Frontal cortex (tissue), 4 donors: ENCODE measurements around the gene SCLY. TPM values are rescaled to one million over a fixed set of nuclear protein-coding genes. Genes with fewer than 3 reads are reported as not detected.

Source experiments
- DNase-seq, 2 donors: peaks; one replicate each; pipeline ENCODE4 v3.0.0; 2012; ENCODE audit warnings: low spot score in 2 of 2
- FAIRE-seq: peaks from 2 replicates; lab custom pipeline; 2012; peaks lifted over from hg19 to GRCh38; lab: Jason Lieb, UNC
- total RNA-seq: library from RNA; depleted of rRNA; stranded (reverse); fragments of >200 nt; gene quantifications from one replicate; pipeline ENCODE4 v1.2.3, GENCODE V29; 2014
- donor health status: control.
- donor health status: control.
- donor health status: control.

Gene SCLY
- total RNA-seq, 1 donor from 2014 or later: 11.8 TPM

DNA sequence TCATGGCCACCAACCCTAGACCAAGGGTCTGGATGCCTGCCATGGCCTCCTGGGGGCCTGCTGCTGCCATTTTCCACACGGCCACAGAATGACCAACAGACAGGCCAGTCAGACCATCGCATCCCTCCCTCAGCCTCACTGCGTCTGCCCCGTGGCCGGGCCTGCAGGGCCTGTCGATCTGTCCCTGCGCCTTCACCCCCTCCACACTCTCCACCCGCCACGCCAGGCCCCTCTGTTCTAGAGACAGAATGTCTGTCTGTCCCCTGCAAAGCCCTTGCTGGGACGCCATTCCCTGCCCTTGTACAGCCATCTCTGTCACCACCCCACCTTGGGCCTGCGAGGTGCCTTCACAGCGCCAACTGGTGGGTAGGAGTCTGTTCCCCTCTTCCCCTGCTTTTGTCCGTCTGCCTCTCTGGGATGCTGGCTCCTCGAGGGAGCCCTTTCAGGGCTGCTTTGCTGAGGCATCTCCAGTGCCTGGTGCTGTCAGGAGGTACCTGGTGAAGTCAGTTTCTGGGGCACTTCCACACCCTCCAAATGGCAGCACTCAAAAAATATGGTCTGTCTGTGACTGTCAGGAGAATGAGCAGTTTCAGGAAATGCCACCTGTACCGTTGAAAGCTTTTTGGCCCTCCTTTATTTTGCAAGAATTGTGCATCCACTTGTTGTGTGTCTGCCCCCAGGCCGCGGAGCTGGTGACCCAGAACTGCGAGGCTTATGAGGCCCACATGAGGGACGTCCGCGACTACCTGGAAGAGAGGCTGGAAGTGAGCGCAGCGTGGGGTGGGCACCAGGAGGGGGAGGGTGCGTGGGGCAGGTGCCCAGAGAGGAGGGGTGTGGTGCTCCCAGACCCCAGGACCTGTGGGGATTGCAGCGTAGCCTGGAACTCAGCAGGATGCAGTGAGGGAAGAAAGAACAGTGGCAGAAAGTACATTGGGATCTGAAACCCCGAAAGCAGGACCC, 32.7 kb downstream of the SCLY start:
- FAIRE-seq (no peak), DNase-seq (no peak)

DNA sequence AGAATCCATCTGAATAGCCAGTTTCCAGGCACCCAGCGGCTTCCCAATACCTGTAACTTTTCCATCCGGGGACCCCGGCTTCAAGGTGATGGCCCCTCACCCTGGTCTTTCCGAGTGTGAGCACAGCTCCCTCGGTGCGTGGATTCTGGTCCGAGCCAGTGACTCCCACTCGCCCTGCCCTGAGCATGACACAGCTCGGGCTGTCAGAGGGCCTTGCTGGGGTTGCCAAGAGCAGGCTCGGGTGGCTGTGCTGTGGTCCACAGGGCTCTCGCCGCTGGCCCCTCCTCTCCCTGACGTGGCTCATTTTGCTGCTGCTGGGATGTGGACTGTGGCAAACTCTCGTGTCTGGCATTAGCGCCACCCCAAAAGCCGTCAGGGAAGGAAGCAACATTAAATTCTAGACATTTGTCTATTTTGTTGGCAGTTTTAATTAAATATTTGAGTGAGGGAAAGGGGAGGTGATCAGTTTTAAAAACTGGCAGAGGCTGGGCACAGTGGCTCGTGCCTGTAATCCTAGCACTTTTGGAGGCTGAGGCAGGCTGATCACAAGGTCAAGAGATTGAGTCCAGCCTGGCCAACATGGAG, 33.7 kb downstream of the SCLY start:
- no peak for FAIRE-seq
- no peak for DNase-seq

DNA sequence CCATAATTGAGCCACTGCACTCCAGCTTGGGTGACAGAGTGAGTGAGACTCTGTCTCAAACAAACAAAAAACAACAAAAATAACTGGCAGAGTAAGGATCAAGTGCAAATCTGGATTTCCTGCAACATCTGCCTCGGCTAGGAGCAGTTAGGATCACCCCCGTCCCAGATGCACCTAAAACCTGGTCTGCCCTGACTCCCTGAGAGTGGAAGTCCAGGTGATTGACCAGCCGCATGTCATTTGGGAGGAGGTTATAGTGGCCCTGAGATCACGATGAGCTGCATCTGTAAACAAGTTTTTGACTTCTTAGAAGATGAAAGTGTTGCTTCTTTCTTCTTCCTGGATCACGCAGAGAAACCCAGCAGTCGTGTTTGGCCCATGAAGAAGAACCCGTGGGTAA, 34.3 kb downstream of the SCLY start:
- FAIRE-seq: no peak
- DNase-seq: no peak

DNA sequence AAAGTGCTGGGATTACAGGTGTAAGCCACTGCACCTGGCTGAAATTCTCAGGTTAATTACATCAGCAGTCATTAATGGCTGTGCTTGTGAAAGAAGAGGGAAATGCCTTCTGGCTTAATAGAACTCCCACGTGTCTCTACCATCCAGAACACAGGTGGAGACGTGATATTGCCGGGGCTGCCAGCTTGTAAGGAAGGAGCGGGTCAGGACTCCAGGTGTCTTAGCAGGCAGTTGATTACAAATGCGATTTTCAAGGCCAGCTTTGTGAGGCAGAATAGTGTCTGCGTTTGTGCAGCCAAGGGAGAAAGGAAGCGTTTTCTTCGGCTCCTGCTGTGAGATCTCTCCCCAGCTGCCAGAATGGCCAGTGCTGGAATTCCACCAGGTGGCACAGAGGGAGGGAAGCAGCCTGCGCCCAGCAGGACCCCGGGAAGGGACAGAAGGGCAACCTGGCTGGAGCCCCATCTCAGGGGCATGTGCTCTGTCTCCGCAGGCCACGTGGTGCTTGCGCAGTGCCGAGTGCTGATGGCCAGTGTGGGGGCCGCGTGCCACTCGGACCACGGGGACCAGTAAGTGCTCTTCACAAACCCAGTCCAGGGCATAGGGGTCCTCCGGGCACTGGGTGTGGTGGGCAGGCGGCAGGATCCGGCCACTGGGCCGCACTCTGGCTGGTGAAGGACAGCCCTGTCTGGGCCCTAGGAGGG, 35.7 kb downstream of the SCLY start:
- FAIRE-seq (no peak), DNase-seq (peak in 1 of 2 donors; percentile 29)

DNA sequence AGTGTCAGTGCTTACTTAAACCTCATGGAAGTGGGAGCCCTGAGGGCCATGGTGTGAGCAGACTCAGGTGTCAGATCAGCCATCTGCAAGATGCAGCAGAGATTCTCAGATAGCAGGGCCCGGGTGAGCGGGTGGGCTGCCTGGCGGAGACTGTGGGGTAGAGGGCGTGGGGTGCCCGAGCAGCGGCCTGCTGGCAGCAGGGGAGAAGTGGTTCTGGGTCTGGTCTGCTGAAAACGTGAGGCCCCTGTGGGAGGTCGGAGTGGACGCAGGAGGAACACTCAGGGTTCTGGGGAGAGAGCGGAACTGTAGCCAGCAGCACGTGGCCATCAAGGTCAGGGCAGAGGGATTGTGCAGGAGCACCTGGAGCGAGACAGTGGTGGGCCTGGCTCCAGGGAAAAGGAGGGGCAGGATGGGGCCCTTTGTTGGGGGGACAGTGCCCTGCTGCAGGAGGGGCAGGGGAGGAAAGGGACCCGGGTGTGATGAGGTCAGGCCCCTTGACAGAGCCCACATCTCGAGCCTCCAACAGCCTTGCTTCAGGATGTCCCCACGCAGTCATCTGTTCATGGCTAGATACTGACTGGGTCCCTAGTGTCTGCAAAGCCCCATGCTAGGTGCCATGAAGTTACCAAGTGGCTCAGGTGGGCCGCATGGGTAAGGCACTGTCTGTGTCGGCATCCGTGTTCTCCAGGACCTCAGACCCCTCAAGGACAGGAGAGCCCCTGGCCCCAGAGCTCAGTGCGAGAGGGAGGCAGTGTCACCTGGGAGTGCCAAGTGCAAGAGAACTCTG, 36.6 kb downstream of the SCLY start:
- DNase-seq (no peak), FAIRE-seq (no peak)

DNA sequence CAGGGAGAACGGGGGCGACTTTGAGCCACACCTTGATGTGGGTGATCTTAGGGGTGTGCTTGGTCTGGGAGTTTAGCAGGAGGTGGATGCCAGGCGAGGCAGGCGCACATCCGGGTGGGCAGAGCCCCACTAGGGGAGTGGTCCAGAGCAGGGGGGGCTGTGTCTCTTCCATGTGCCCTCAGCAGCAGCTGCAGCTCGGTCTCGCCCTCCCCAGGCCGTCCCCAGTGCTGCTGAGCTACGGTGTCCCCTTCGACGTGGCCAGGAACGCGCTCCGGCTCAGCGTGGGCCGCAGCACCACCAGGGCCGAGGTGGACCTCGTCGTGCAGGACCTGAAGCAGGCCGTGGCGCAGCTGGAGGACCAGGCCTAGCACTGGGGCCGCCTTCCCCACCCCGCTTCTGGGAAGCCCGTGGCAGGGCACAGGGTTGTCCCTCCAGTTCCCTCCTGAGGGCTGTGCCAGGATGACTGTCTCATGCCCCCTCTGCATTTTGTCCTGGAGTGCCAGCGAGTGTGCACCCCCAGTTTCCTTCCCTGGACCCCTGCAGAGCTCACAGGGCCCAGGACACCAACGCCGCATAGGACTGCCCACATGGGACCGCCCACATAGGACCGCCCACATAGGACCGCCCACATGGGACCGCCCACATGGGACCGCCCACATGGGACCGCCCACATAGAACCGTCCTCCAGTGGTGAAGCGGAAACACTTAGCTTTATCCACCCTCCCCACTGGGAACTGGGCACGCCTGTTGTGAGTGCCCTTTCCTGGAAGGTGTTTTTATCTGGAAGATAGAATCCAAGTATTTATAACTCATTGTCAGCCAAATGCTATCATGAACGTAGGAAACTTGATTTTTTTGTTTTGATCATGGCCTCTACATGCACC, 37.4 kb downstream of the SCLY start:
- no peak for FAIRE-seq

DNA sequence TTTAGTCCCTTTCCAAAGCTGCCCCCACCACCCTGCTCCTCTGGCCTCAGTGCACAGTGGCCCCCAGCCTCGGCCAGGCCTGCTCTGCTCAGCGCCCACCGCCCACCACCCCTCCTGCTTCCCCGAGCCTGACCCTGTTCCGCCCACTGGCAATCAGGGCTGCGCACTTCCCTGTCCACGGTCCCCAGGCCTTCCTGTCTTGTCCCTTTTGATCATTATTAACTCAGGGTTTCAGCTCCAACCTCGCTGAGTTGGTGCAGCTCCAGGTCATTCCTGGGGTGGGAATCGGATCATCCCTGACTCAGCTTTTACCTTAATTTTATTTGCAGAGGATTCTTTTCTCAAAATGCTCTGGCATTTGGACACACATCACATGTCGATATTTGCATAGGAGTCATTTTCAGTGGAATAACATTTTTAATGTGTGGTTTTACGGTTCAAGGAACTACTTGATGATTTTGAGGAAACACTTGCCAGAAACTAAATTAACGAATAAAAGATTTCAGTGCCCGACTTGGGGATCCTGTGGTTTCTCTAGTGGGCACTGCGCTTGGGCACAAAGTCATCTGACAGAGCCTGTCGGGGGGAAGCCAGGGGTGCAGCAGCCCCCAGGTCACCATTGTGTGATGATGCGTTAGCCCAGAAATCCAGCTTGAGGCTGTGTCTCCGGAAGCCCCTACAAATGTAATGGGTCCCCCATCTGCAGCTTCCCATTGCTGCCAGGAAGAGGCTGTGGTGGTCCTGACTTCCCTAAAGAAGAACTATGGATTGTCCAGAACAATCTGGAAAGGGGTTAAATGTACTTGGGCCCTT, 38.3 kb downstream of the SCLY start:
- FAIRE-seq (no peak), DNase-seq (peak in 1 of 2 donors; percentile 4)

More for the DNA sequence above, 37.4 kb downstream of the SCLY start:
- peak in 1 of 2 donors; percentile 60 for DNase-seq

DNA sequence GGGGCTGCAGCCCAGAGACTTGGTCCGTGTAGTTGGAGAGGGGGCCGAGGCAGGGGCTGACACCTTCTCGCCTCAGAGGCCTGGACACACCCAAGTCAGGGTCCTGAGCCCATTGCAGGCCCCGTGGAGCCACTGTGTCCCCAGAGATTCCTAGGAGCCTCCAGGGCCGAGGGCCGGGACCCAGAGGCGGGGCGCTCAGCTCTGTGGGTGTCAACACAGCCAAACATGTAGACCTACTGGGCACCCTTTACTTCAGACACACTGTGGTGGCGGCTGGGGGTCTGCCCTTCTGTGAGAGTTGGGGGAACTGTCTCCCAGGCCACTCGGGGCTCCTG, 38.9 kb downstream of the SCLY start:
- DNase-seq (peak in 1 of 2 donors; percentile 10), FAIRE-seq (no peak)

DNA sequence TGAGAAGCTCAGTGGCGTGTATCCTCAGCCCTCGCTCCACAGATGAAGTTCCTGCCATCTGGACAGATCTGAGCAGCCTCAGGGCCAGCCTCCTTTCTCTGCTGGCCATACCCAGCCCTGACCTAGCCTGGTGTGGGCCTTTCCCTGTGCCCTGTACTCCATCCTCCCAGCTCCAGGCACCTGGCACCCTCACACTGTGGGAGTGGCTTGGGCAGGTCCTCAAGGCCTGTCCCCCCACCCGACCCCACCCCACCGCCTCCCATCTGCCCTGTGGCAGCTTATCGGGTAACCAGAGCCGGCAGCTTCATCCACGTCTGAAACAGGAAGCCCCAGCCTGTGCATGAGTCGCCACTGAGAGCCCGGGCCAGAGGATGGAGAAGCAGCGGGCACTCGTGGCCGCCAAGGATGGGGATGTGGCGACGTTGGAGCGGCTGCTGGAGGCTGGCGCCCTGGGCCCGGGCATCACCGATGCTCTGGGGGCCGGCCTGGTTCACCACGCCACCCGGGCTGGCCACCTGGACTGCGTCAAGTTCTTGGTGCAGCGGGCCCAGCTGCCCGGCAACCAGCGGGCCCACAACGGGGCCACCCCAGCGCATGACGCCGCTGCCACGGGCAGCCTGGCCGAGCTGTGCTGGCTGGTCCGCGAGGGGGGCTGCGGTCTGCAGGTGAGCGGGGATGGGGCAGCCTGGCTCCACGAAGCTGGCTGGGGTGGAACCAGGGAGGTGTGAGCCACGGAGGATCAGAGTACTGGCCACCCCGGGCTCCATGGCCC, 39.4 kb downstream of the SCLY start, which contains the start of gene ESPNL:
Gene ESPNL (plus strand): TSS at position 292 of the 772 bp plus-strand sequence. CDS start 80 bp downstream, at position 372.
- FAIRE-seq (no peak), DNase-seq (no peak)

DNA sequence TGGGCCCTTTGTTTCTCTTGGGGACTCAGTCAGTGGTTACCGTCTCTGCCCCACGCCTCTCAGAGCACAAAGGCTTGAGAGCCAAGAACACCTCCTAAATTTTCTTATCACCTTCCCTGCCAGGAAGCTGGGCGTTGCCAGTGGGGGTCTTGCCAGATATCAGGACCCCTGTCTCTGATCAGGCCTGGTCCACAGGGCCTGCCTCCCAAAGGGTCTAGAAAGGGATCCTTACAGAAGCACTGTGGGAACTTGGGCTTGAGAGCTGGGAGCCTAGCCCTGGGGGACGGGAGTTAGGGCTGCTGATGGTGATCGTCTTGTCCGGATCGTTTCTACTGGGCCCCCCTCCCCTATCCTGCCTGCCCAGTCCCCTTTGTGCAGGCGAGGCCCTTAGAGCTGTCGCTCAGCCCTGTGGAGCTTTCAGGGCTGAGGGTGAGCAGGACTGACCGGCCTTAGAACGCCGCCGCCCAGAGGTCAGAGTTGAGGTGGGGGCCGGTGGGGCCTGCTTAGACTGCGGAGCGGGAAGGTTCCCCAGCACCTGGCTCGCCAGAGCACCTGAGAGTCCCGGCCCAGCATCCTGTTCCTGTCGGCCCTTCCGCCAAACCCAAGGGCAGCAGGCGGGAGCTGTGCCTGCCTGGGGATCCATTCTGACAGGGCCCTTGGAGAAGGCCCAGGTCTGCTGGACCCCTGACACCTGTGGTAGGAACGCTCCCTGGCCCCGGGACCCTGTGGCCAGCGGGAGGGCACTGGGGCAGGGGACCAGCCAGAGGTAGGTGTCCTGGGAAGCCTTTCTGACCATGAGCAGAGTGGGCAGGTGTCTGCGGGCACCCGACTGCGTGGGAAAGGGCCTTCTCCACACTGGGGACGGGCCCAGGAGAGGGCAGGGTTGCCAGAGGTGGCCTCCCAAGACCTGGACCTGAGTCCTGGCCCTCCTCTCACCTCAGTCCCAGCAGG, 40.3 kb downstream of the SCLY start:
- no peak for FAIRE-seq

DNA sequence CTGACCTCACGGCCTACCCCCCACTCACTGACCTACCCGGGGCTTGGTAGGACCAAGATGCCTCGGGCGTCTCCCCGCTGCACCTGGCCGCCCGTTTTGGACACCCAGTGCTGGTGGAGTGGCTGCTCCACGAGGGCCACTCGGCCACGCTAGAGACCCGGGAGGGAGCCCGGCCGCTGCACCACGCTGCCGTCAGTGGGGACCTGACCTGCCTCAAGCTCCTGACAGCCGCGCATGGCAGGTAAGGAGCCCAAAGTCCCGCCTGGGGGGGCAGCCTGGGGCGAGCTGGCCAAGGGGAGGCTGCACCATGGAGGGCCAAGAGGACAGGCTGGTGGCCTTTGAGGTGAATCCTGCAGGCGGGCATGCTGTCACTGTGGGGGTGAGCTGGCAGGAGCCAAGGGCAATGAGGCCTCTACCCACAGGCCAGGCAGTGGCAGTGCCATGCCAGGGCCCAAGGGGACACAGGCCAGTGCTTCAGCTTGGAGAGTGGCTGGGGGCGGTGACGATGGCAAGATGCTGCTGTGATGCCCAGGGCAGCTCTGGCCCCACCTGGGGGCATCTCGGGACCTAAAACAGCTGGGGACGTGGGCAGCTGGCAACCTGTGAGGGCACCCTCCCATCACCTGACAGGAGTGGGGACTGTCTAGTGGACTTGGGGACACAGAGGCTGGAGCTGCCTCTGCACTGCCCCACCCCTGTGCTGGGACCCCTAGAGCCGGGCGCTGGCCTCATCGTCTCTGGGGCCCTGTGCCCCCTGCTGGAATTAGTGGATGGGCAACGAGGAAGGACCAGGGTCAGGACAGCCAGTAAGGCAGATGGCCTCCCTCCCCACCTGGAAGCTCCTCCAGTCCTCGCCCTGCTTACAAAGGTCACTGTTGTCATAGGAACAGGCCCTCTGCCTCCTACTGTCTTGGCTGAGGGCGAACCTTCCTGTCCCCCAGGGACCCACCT, 41.4 kb downstream of the SCLY start:
- no peak for DNase-seq
- FAIRE-seq: no peak

More for the DNA sequence above, 40.3 kb downstream of the SCLY start:
- DNase-seq: no peak

DNA sequence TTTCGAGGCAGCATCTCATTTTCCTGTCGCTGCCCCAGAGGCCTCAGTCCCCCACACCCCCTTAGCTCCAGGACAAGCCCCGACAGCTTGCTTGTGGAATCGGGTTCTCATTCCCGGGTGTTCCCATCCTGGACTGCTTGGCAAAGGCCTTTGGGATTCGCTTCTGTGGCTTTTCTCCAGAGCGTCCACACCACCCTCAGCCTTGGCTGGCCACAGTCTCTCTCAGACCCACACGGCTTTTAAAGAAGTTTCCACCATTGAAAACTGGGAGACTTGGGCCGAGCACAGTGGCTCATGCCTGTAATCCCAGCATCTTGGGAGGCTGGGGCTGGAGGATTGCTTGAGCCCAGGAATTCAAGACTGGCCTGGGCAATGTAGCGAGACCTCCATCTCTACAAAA, 42.1 kb downstream of the SCLY start:
- no peak for FAIRE-seq
- DNase-seq: no peak

DNA sequence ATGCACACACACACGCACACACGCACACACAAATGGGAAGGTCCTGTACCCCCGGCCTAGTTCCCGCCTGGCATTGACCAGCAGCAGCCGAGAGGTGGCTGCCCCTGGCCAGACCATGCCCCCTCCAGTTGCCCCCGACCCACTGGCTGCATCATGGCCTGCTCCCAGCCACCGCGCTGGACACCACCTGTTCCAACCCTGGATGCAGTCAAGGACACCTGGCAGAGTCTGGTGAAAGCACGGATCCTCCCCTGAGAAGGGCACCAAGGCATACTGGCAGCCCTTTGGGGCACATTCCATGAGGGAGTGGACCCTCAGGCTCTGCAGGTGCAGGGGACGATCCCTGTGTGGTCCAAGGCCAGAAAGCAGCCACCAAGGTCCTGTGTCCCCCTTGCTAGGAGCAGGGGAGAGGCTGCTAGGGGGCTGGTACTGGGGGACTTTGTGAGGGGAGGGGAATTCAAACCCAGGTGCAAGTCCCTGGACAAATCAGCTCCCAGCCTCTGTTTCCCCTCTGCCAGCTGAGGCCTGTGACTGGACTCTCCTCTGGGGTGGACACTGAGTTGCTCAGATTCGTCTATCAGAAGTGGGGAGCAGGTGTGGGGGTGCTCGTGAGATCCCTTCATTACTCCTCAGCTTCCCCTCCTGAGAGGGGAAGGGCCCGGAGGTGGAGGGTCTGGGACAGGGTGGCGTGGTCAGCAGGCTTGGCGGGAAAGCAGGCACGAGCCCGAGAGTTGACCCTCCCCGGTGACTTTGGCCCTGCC, 42.8 kb downstream of the SCLY start:
- no peak for FAIRE-seq
- no peak for DNase-seq

DNA sequence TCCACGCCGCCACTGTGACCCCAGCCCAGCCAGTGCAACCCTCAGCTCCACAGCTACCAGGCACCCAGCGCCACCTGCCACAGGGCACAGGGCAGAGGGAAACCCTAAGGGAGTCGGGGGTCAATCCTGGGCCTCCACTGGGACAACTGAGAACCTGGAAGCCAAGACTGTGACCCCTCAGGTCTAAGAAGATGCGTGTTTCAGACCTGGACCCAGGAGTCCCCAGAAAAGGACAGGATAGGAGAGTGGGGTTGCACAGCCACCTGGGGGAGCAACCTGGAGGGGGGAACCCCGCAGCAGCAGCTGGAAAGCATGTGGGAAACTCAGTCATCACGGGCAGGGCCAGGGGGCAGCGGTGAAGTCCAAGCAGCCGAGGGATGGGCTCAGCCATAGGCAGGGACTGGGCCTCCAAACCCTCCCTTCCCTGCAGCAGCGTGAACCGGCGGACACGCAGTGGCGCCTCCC, 43.5 kb downstream of the SCLY start:
- FAIRE-seq (no peak), DNase-seq (no peak)
